HepG2 (cell line): ENCODE measurements around the gene BCL2. TPM values are rescaled to one million over a fixed set of nuclear protein-coding genes. Genes with fewer than 3 reads are reported as not detected.

Experiments used
- ATAC-seq: fragments of 200-7000 bp; cut with Tn5 transposase; 3 replicates; pipeline ENCODE4 v1.9.1; 2020; ENCODE audit warnings: mild to moderate bottlenecking, moderate library complexity
- BruUV-seq: library from RNA; stranded (reverse); fragments of 400-500 nt; replicated peaks from 2 replicates; lab custom pipeline; 2021; lab: Mats Ljungman, UMichigan
- CTCF ChIA-PET: fragments of 300-600 bp; formaldehyde crosslinking; extraction: SDS; loops from one replicate; lab custom pipeline; 2021; ENCODE audit warnings: low total read pairs, inconsistent platforms, low intra/inter-chr PET ratio; lab: Yijun Ruan, JAX
- POLR2A ChIA-PET: fragments of 350-600 bp; sonication (Branson Sonifier 250); formaldehyde crosslinking; loops from one replicate; lab custom pipeline; 2020; ENCODE audit warnings: antibody characterized with exemption, inconsistent platforms; lab: Yijun Ruan, JAX
- DNase-seq: peaks from one replicate; pipeline ENCODE4 v3.0.0-alpha.2; 2015; ENCODE audit warnings: low spot score
- FAIRE-seq: peaks from 3 replicates; lab custom pipeline; 2011; peaks lifted over from hg19 to GRCh38; lab: Jason Lieb, UNC
- H2AFZ ChIP-seq: one replicate; pipeline ENCODE4 v1.6.1; 2011; ENCODE audit warnings: low read length, inconsistent platforms
- H3K27ac ChIP-seq: fragments of 300-600 bp; 3 replicates; pipeline ENCODE4 v1.8.0; 2011; ENCODE audit warnings: mixed run types, mild to moderate bottlenecking, mixed read lengths, low read length, inconsistent platforms; ENCODE audit not compliant: insufficient read depth; ENCODE audit errors: extremely low read length
- H3K27me3 ChIP-seq, 2 experiments: fragments of 200-600 bp in 1 of 2; 2 replicates in 1 of 2; 3 replicates in 1 of 2; pipeline versions ENCODE4 v1.6.0 to v1.8.0; 2011; ENCODE audit warnings: low read length in 2 of 2, mild to moderate bottlenecking in 2 of 2, moderate library complexity in 2 of 2, inconsistent platforms in 1 of 2; ENCODE audit not compliant: insufficient read depth in 2 of 2, control insufficient read depth in 1 of 2
- H3K36me3 ChIP-seq, 2 experiments: fragments of 200-600 bp in 1 of 2; replicated peaks in 1 of 2; 2 replicates in 1 of 2; 3 replicates in 1 of 2; pipeline versions ENCODE4 v1.5.1 to v1.8.0; 2011; ENCODE audit warnings: low read length in 2 of 2, inconsistent platforms in 1 of 2; ENCODE audit not compliant: insufficient read depth in 2 of 2, control insufficient read depth in 1 of 2
- H3K4me1 ChIP-seq: 2 replicates; pipeline ENCODE4 v1.5.1; 2012; ENCODE audit warnings: low read length, inconsistent platforms; ENCODE audit not compliant: insufficient read depth
- H3K4me2 ChIP-seq: 2 replicates; pipeline ENCODE4 v1.6.0; 2011; ENCODE audit warnings: low read depth, low read length, inconsistent platforms
- H3K4me3 ChIP-seq, 3 experiments: fragments of 200-600 bp in 1 of 3; sonication (generic), shearing (Covaris generic) in 1 of 3; replicated peaks in 1 of 3; 2 replicates each; pipeline ENCODE4 v1.5.1; 2011 to 2016; ENCODE audit warnings: low read length in 3 of 3, inconsistent platforms in 2 of 3, low read depth in 2 of 3, mild to moderate bottlenecking in 2 of 3, control low read depth in 1 of 3, mixed read lengths in 1 of 3; ENCODE audit not compliant: insufficient read depth in 1 of 3
- H3K79me2 ChIP-seq: one replicate; pipeline ENCODE4 v1.6.1; 2011; ENCODE audit warnings: low read length, inconsistent platforms; ENCODE audit not compliant: insufficient read depth
- H3K9ac ChIP-seq: 2 replicates; pipeline ENCODE4 v1.6.0; 2011; ENCODE audit warnings: mild to moderate bottlenecking, low read depth, low read length, inconsistent platforms; ENCODE audit not compliant: insufficient read depth
- H3K9me3 ChIP-seq: 2 replicates; pipeline ENCODE4 v1.5.1; 2012; ENCODE audit warnings: mild to moderate bottlenecking, low read length
- H4K20me1 ChIP-seq: 2 replicates; pipeline ENCODE4 v1.6.0; 2011; ENCODE audit warnings: inconsistent platforms, mild to moderate bottlenecking, low read length, moderate library complexity; ENCODE audit not compliant: insufficient read depth
- BCL3 ChIP-seq: sonication (generic); formaldehyde crosslinking; IDR thresholded peaks from 2 replicates; pipeline ENCODE4 v1.5.1; 2020; ENCODE audit warnings: mild to moderate bottlenecking, missing genetic modification reagents, moderate library complexity
- EP300 ChIP-seq, 3 experiments: sonication (generic) in 1 of 3; formaldehyde crosslinking in 1 of 3; IDR thresholded peaks; 2 replicates each; pipeline versions ENCODE4 v1.5.1 to v1.6.1; 2011 to 2020; ENCODE audit warnings: low read depth in 2 of 3, low read length in 2 of 3, borderline replicate concordance in 1 of 3, improper control_type of control experiment in 1 of 3, mild to moderate bottlenecking in 1 of 3, missing genetic modification reagents in 1 of 3, moderate library complexity in 1 of 3
- FOXO1 ChIP-seq: sonication (generic); formaldehyde crosslinking; IDR thresholded peaks from 2 replicates; pipeline ENCODE4 v1.4.0; 2020; ENCODE audit warnings: missing genetic modification reagents
- HOXA3 ChIP-seq: sonication (generic); formaldehyde crosslinking; IDR thresholded peaks from 2 replicates; pipeline ENCODE4 v1.5.0; 2020; ENCODE audit warnings: missing genetic modification reagents
- IRX3 ChIP-seq: sonication (generic); formaldehyde crosslinking; IDR thresholded peaks from 2 replicates; pipeline ENCODE4 v1.8.1; 2023; ENCODE audit warnings: mild to moderate bottlenecking, low read depth, missing genetic modification reagents, borderline replicate concordance
- JDP2 ChIP-seq: sonication (generic); formaldehyde crosslinking; IDR thresholded peaks from 2 replicates; pipeline ENCODE4 v1.8.1; 2022; ENCODE audit warnings: missing genetic modification reagents, borderline replicate concordance
- NCOA5 ChIP-seq: sonication (generic); formaldehyde crosslinking; IDR thresholded peaks from 2 replicates; pipeline ENCODE4 v1.4.0; 2020; ENCODE audit warnings: missing genetic modification reagents
- THAP11 ChIP-seq: IDR thresholded peaks from 2 replicates; pipeline ENCODE4 v1.6.1; 2016; ENCODE audit warnings: missing biosample characterization, missing genetic modification reagents
- WIZ ChIP-seq: sonication (generic); formaldehyde crosslinking; IDR thresholded peaks from 2 replicates; pipeline ENCODE4 v1.5.1; 2020; ENCODE audit warnings: mild to moderate bottlenecking, missing genetic modification reagents
- ZBTB43 ChIP-seq: sonication (generic); formaldehyde crosslinking; conservative IDR thresholded peaks from 2 replicates; pipeline ENCODE4 v1.4.0; 2020; ENCODE audit warnings: missing genetic modification reagents
- ZFY ChIP-seq: sonication (generic); formaldehyde crosslinking; IDR thresholded peaks from 2 replicates; pipeline ENCODE4 v1.4.0; 2020; ENCODE audit warnings: missing genetic modification reagents
- ZNF574 ChIP-seq: sonication (generic); formaldehyde crosslinking; IDR thresholded peaks from 2 replicates; pipeline ENCODE4 v1.4.0; 2020; ENCODE audit warnings: missing genetic modification reagents
- WGBS: methylation state at CpG from one replicate; pipeline ENCODE4 v1.1.6; 2017; ENCODE audit warnings: low lambda C conversion rate; 5-methylcytosine and 5-hydroxymethylcytosine counted together
- in situ Hi-C: cut with HindIII; loops from 2 replicates; pipeline ENCODE4 v1.10.0; 2017; ENCODE audit warnings: low pct_unique_long_range_greater_than_20kb; ENCODE audit not compliant: extremely low pct_ligation_motif_present
- intact Hi-C: fragments of 100-400 bp; cut with micrococcal nuclease; formaldehyde crosslinking; loops from one replicate; pipeline ENCODE4 v1.10.0; 2022; ENCODE audit not compliant: unreplicated experiment
- polyA plus RNA-seq, 8 experiments: library from polyadenylated mRNA; depleted of rRNA in 3 of 8; stranded (reverse) in 7 of 8; unstranded in 1 of 8; fragments of >200 nt; fragmentation: Illumina TruSeq in 4 of 8; extraction: Trizol in 4 of 8; gene quantifications; 2 replicates each; pipeline versions ENCODE4 v1.2.1 to v1.2.3, GENCODE V29; 2011 to 2016; ENCODE audit warnings: low read depth in 4 of 8, missing spikeins in 1 of 8, mixed read lengths in 1 of 8; ENCODE audit not compliant: insufficient read depth in 1 of 8
- total RNA-seq, 5 experiments: library from RNA; depleted of rRNA; stranded (reverse); fragments of >200 nt; fragmentation: Illumina TruSeq; extraction: Trizol; gene quantifications; 2 replicates each; pipeline ENCODE4 v1.2.3, GENCODE V29; 2016; ENCODE audit warnings: low read depth in 1 of 5

BCL2 gene
- total and polyA plus RNA-seq, 2 of the 13 experiments (the other 11 are each of a cell fraction or from before 2014, with no cell fraction given), result 0.07 to 0.53 TPM

GRCh38 chr18:63161032-63161760, 158.4 kb downstream of the BCL2 start:
- 18% methylated on average over 7 of the region's 7 CpGs for WGBS

GRCh38 chr18:63160172-63160995, 159.2 kb downstream of the BCL2 start:
- Histone ChIP-seq H3K4me3 (no peak overlapping the region), H4K20me1 (no peaks in the 10 kb centered on the region), H2AFZ (no peak overlapping the region), H3K4me2 (no peak overlapping the region), H3K36me3 (no peaks in the 10 kb centered on the region), H3K9me3 (no peaks in the 10 kb centered on the region), H3K9ac (no peak overlapping the region), H3K4me1 (peaks cover 4% of the 10 kb centered on the region; the same call in 1 of the 2 replicates), H3K27ac (no peak overlapping the region), H3K27me3 (peaks cover 1 to 40% of the 10 kb centered on the region in 2 experiments; a peak in 3 of 5 replicates), H3K79me2 (no peaks in the 10 kb centered on the region)
- ATAC-seq (no peak), FAIRE-seq (no peak), DNase-seq (no peak)
- in situ Hi-C loops (no loop called here), intact Hi-C loops (no loop called here)
- no TSS peak for BruUV-seq
- CTCF ChIA-PET, result no interaction called here
- POLR2A ChIA-PET, result no interaction called here
- WGBS, result 29% methylated on average over 13 of the region's 13 CpGs
- no peak for TF ChIP-seq THAP11 (CRISPR knock-in tag)
- no peak for TF ChIP-seq BCL3
- TF ChIP-seq JDP2 (CRISPR knock-in tag), result no peak
- TF ChIP-seq EP300 (IDR thresholded peaks at IDR 0.05; ENCODE audit: low read depth in 2 of 2, low read length in 2 of 2), result no peak
- no peak for TF ChIP-seq EP300 (CRISPR knock-in tag; IDR thresholded peaks at IDR 0.05; ENCODE audit: borderline replicate concordance)
- TF ChIP-seq WIZ (CRISPR knock-in tag), result no peak
- TF ChIP-seq ZNF574 (CRISPR knock-in tag), result no peak
- TF ChIP-seq ZBTB43 (CRISPR knock-in tag), result no peak
- TF ChIP-seq NCOA5 (CRISPR knock-in tag), result no peak

More at GRCh38 chr18:63161032-63161760, 158.4 kb downstream of the BCL2 start:
- ATAC-seq, result no peak
- BruUV-seq, result no TSS peak
- no peak overlapping the region for H3K4me3 ChIP-seq
- H4K20me1 ChIP-seq, result no peaks in the 10 kb centered on the region
- H3K4me2 ChIP-seq, result no peak overlapping the region
- no peak for FAIRE-seq
- no peak overlapping the region for H3K27ac ChIP-seq
- TF ChIP-seq FOXO1 (no peak), HOXA3 (CRISPR knock-in tag) (no peak), IRX3 (CRISPR knock-in tag) (no peak), ZFY (CRISPR knock-in tag) (no peak)
- no peaks in the 10 kb centered on the region for H3K4me1 ChIP-seq
- ChIA-PET POLR2A (no interaction called here), CTCF (no interaction called here)
- in situ Hi-C loops (no loop called here), intact Hi-C loops (no loop called here)
- H3K36me3 ChIP-seq, result no peaks in the 10 kb centered on the region
- no peak overlapping the region for H2AFZ ChIP-seq
- no peaks in the 10 kb centered on the region for H3K9me3 ChIP-seq
- no peaks in the 10 kb centered on the region for H3K79me2 ChIP-seq
- H3K9ac ChIP-seq, result no peak overlapping the region
- H3K27me3 ChIP-seq, result peaks cover 1 to 35% of the 10 kb centered on the region in 2 experiments; a peak in 3 of 5 replicates
- DNase-seq, result no peak
